Endodermal cell (in vitro differentiated cells): ENCODE results near the gene SMAD3. TPM values are rescaled to one million over a fixed set of nuclear protein-coding genes. Genes with fewer than 3 reads are reported as not detected.

Experiments
- DNase-seq: peaks from one replicate; pipeline ENCODE4 v3.0.0-alpha.2; 2017
- H3K27ac ChIP-seq: 2 replicates; pipeline ENCODE4 v1.5.1; 2013; ENCODE audit warnings: mild to moderate bottlenecking, low read depth, low read length, moderate library complexity
- H3K27me3 ChIP-seq: 2 replicates; pipeline ENCODE4 v1.6.1; 2013; ENCODE audit warnings: mild to moderate bottlenecking, low read length, moderate library complexity; ENCODE audit not compliant: insufficient read depth, control insufficient read depth, poor library complexity, severe bottlenecking
- H3K36me3 ChIP-seq: 2 replicates; pipeline ENCODE4 v1.7.0; 2013; ENCODE audit warnings: mild to moderate bottlenecking, low read length, moderate library complexity; ENCODE audit not compliant: control insufficient read depth, insufficient read depth
- H3K4me1 ChIP-seq: one replicate; pipeline ENCODE4 v1.7.0; 2013; ENCODE audit warnings: low read length; ENCODE audit not compliant: control insufficient read depth, insufficient read depth
- H3K4me3 ChIP-seq: 2 replicates; pipeline ENCODE4 v1.5.1; 2013; ENCODE audit warnings: mild to moderate bottlenecking, low read length, moderate library complexity
- H3K9ac ChIP-seq: 2 replicates; pipeline ENCODE4 v1.6.1; 2013; ENCODE audit warnings: mild to moderate bottlenecking, low read length, moderate library complexity; ENCODE audit not compliant: poor library complexity, severe bottlenecking; ENCODE audit errors: extremely low read depth
- H3K9me3 ChIP-seq: 2 replicates; pipeline ENCODE4 v1.6.1; 2013; ENCODE audit warnings: mild to moderate bottlenecking, low read length, moderate library complexity; ENCODE audit not compliant: control insufficient read depth
- H3K27ac Mint-ChIP-seq: 2 replicates; pipeline ENCODE4 v1.8.0; 2020; ENCODE audit warnings: mixed read lengths
- H3K27me3 Mint-ChIP-seq: 2 replicates; pipeline ENCODE4 v1.8.0; 2021; ENCODE audit warnings: mild to moderate bottlenecking, mixed read lengths; ENCODE audit not compliant: insufficient read depth
- H3K36me3 Mint-ChIP-seq: 2 replicates; pipeline ENCODE4 v1.8.0; 2020; ENCODE audit warnings: low read depth, mixed read lengths
- H3K4me1 Mint-ChIP-seq: 2 replicates; pipeline ENCODE4 v1.8.0; 2020; ENCODE audit warnings: mixed read lengths
- H3K4me3 Mint-ChIP-seq: 2 replicates; pipeline ENCODE4 v1.8.0; 2020; ENCODE audit warnings: mild to moderate bottlenecking, moderate library complexity, mixed read lengths
- H3K9me3 Mint-ChIP-seq: 2 replicates; pipeline ENCODE4 v1.8.0; 2020; ENCODE audit warnings: mild to moderate bottlenecking, mixed read lengths
- WGBS, 2 experiments: methylation state at CpG; one replicate each; pipeline versions ENCODE4 v1.1.5 to v1.1.7; 2013; ENCODE audit warnings: missing lambda C conversion rate in 2 of 2, mixed read lengths in 1 of 2; ENCODE audit not compliant: insufficient coverage in 1 of 2, insufficient read length in 1 of 2; 5-methylcytosine and 5-hydroxymethylcytosine counted together
- total RNA-seq, 2 donors: library from RNA; stranded (reverse); fragmentation: NEBNext Ultra II Directional in 1 of 2; extraction: Animal tissue kit (Norgen Biotek cat#: 25700) in 1 of 2; gene quantifications; 2 replicates in 1 of 2; 3 replicates in 1 of 2; pipeline ENCODE4 v1.2.1, GENCODE V29; 2021
- TF ChIP-seq, protein P1 (sequence below): fragments of 200-600 bp; sonication (generic); conservative IDR thresholded peaks from 2 replicates; pipeline ENCODE4 v1.5.0; 2021; ENCODE audit warnings: antibody characterized with exemption, mild to moderate bottlenecking

SMAD3 gene
- total RNA-seq, 2 donors from 2014 or later = 7.8 to 9.6 TPM

DNA sequence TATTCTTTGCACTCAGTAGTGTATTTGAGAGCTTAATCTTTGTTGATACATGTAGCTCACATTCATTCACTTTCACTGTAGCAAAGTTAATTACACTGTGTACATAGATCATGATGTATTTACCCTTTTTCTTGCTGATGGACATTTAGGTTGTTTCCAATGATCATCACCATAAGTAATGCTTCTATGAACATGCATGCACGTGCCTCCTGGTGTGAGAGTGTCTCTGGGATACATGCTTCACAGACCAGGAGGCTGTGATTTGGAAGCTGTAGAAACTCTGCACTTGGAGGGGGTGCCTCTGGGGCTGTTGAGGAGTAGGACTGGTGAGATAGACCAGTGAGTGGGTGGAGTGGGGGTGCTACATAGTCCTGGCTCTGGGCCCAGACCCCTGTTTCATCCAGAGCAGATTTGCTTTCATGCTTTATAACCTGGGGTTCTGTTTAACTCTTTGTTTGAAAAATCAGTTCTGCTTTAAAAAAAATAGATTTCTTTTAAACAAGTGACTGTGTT is 18.2 kb upstream of the SMAD3 start:
- no peak overlapping the region for H3K4me3 Mint-ChIP-seq
- Histone ChIP-seq H3K4me3 (no peak overlapping the region), H3K27ac (no peak overlapping the region), H3K4me1 (peaks cover 10% of the 10 kb centered on the region), H3K9ac (no peak overlapping the region), H3K9me3 (no peaks in the 10 kb centered on the region), H3K36me3 (no peaks in the 10 kb centered on the region), H3K27me3 (peaks cover 9% of the 10 kb centered on the region)
- DNase-seq = no peak
- H3K27me3 Mint-ChIP-seq = peaks cover 18% of the 10 kb centered on the region
- H3K27ac Mint-ChIP-seq = no peak overlapping the region
- H3K4me1 Mint-ChIP-seq = peaks cover 24% of the 10 kb centered on the region
- TF ChIP-seq, protein P1, sequence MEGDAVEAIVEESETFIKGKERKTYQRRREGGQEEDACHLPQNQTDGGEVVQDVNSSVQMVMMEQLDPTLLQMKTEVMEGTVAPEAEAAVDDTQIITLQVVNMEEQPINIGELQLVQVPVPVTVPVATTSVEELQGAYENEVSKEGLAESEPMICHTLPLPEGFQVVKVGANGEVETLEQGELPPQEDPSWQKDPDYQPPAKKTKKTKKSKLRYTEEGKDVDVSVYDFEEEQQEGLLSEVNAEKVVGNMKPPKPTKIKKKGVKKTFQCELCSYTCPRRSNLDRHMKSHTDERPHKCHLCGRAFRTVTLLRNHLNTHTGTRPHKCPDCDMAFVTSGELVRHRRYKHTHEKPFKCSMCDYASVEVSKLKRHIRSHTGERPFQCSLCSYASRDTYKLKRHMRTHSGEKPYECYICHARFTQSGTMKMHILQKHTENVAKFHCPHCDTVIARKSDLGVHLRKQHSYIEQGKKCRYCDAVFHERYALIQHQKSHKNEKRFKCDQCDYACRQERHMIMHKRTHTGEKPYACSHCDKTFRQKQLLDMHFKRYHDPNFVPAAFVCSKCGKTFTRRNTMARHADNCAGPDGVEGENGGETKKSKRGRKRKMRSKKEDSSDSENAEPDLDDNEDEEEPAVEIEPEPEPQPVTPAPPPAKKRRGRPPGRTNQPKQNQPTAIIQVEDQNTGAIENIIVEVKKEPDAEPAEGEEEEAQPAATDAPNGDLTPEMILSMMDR = no peak
- 83 to 89% methylated on average over 1 of the region's 1 CpG for WGBS, 2 experiments
- H3K36me3 Mint-ChIP-seq = no peaks in the 10 kb centered on the region
- no peaks in the 10 kb centered on the region for H3K9me3 Mint-ChIP-seq

DNA sequence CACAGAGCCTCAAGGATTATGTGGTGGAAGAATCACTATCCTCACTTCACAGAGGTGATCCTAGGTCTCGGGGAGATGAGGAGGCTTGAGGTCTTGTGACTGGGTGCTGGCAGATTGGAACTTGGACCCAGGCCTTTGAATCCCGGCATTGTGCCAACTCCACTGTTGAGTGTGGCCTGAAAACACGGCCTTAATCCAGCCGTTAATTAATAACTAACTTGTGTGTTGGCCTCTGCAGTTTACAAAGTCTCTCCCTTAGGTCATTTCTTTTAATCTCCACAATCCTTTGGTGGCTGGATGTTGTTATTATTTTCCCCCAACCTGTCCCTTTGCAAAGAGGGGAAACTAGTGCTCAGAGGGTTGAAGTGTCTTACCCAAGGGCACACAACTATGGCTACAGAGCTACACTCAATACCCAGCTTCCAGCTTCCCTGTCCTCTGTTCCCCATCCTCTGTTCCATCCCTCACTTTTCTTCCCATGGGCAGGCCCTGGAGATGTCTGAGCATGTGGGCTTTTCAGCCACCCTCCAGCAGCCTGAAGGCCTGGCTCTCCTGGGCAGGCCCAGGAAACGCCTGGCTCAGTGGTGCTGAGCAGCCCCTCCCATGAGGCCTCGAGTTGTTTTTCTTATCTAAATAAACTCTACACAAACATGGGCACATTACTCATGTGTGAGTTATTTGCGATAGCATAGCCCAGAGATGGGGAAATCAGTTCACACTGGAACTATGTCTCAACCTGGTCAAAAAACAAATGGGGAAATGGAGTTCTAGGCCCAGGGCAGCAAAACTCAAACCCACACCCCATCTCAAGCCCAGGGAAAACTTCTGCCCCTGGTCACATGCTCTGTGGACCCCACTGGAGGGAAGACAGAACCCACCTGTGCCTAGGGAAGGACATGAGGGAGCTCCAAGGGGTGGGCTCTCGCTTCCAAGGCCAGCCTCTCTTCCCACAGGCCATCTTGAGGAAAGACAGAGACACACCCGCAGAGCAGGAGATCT is 16.8 kb upstream of the SMAD3 start:
- H3K36me3 ChIP-seq = no peaks in the 10 kb centered on the region
- no peak for DNase-seq
- no peaks in the 10 kb centered on the region for H3K36me3 Mint-ChIP-seq
- no peaks in the 10 kb centered on the region for H3K9me3 ChIP-seq
- peaks cover 21% of the 10 kb centered on the region for H3K4me1 Mint-ChIP-seq
- no peak overlapping the region for H3K27ac ChIP-seq
- TF ChIP-seq, protein P1 = no peak
- H3K9ac ChIP-seq = no peak overlapping the region
- peaks cover 7% of the 10 kb centered on the region for H3K4me1 ChIP-seq
- H3K27me3 ChIP-seq = peaks cover 9% of the 10 kb centered on the region
- no peak overlapping the region for H3K4me3 Mint-ChIP-seq
- peaks cover 28% of the 10 kb centered on the region for H3K27me3 Mint-ChIP-seq
- WGBS, 2 experiments = 91 to 94% methylated on average over 5 to 9 of the region's 9 CpGs
- no peak overlapping the region for H3K4me3 ChIP-seq
- no peak overlapping the region for H3K27ac Mint-ChIP-seq
- H3K9me3 Mint-ChIP-seq = no peaks in the 10 kb centered on the region

DNA sequence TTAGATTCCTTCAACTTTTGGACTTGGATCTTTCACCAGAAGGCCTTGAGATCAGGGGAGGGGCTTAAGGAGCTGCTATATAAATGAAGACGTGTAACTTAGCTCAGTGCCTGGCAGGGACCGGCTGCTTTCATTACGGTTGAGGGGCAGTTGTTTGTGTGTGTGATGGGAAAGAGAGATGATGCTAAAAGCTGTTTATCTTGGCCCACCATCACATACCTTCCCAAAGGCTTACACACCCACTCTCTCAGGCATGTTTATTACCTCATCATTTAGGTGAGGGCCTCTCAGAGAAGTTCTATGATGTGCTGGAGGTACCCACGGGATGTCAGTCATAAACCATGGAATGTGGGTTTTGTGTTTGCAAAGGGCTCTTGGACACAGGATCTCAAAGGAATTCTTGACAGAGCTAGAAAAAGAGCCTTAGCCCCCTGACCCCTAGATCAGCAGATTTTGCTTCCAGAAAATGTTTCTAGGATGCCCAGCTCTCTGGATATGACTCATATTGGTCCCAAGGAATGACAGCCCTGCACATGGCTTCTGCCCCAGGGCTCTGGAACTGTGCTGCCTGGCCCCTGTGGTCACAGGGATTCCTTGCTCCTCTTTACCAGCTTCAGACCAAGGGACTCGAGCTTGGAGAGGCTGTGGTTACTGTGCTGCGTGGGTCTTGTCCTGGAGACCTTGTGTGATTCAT is 15.9 kb upstream of the SMAD3 start:
- H3K9me3 Mint-ChIP-seq = no peaks in the 10 kb centered on the region
- H3K4me3 Mint-ChIP-seq = no peak overlapping the region
- Histone ChIP-seq H3K27ac (no peak overlapping the region), H3K4me1 (peaks cover 3% of the 10 kb centered on the region), H3K36me3 (no peaks in the 10 kb centered on the region), H3K9me3 (no peaks in the 10 kb centered on the region), H3K4me3 (no peak overlapping the region), H3K27me3 (peaks cover 9% of the 10 kb centered on the region), H3K9ac (no peak overlapping the region)
- no peak for DNase-seq
- H3K27me3 Mint-ChIP-seq = peaks cover 29% of the 10 kb centered on the region
- H3K36me3 Mint-ChIP-seq = no peaks in the 10 kb centered on the region
- TF ChIP-seq, protein P1 = no peak
- no peak overlapping the region for H3K27ac Mint-ChIP-seq
- peaks cover 16% of the 10 kb centered on the region for H3K4me1 Mint-ChIP-seq
- 82 to 86% methylated on average over 1 to 6 of the region's 6 CpGs for WGBS, 2 experiments
